GM21515 (cell line): ENCODE results near the gene TMA16.

Source experiments
- ATAC-seq: cut with Tn5 transposase; IDR thresholded peaks from one replicate; pipeline ENCODE4 v1.9.1; 2021; ENCODE audit not compliant: unreplicated experiment

Gene TMA16

DNA sequence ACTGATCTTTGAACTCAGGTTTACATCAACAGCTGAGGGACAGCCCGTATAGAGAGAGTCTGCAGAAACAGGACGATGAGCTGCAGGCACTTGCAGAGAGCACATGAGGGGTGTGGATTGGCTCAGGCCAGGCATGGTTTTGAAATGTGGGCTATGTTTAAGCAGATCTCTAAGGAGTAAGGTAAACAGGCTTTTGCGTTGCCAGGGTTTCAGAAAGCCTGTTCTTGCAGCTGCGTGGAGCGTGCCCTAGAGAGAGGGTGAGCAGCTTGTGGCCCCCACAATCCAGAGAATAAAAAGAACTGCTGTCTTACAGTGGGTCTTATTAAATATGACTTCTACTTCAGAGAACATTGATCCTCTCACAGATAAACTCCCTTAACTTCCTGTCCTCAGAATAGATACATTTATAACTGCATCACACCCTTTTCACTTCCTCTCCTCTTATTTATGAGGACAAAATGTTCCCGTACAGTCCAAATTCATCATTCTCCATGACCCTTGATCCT, 64.1 kb downstream of the TMA16 start:
- peak; percentile 53 for ATAC-seq

DNA sequence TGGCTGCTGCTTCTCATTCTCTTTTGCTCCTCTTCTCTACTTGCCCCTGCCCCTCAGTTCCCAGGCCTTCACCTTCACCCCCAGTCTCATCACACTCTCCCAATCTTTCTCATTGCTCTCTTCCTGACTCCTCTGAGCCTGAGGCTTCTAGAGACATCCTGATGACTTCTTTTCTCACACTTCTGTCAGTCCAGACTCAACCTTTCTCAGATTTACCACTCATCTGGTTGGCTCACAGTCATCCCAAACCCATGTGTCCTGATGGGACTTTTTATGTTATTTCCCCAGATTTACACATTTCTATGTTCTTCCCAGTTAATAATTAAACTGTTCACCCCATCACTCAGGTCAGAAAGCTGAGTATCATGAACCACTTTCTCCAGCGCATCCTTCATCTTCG, 68.0 kb downstream of the TMA16 start:
- ATAC-seq = no peak

DNA sequence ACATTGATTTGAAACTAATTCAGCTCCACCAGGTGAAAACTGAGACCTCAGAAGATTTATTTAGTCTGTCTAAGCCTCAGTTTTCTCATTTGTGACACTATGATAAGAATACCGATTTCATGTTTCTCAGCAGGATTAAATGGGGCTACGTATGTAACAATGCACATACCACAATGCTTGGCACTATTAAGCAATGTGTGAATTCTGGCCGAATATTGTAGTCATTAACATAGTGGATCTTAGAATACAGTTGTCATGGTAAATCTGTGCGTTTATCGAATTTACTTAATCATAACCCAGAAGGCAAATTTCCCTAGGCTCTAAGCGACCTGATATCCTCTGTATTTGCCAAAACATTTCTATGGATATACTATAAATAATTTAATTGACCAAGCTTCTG, 69.1 kb downstream of the TMA16 start:
- ATAC-seq = no peak

DNA sequence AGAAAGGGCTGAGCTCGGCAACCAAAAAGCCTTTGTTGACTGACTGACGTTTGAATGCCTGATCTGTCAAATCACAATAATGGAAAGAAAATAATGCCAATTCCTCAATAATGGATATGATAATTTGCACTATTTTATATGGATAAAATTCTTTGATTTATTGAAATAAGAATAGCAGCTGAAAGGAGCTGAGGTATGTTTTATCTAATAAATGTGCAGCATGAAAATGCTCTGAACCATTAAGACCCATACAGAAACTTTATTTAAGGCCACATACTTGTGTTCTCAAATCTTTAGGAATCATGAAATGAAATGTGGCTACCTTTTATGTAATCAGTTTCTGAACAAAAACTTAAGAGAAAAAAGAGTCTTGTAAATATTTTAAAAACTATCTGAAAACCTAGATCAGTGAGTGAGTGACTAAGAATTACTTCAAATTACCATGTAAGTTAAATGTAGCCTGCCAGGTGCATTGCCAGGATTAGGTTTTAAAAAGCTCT, 69.8 kb downstream of the TMA16 start:
- ATAC-seq = no peak

DNA sequence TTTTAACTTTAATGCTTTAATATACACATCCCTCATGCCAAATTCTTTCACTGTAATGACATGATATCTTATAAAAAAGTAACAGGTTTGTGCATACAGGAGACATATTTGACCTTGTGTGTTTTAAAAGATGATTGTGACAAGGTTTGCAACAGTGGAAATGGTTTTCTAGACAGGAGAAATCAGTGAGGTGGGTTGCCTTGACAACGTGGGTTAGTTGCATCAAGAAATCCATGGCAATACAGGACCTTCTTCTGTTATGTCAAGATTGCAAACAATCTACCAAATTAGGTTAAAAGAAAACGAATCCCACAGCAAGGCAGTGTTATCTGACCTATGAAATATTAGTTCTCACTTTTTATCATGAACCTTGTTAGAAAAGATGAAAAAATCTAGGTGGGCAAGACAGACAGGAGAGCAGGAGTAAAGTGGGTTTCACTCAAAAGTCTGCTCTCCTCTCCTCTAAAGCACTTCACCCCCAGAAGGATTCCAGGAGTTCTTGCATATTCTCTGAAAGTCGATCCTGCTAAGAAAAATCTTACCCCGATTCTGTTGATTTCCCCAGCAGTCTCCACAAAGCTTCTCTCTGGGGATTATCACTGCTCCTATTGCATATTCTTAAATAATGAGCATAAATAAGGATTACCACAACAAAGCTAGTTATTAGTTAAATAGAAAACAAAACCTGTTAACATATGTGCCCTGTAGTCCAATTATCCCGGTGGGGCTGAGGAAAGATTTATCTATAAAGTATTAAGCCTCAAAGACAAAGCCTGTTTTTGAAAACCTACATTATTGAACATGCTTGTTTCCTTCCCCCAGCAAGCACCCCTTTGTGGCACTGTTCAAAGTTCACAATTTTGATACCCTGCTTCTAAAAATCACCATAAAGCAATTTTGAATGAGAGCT, 71.0 kb downstream of the TMA16 start:
- no peak for ATAC-seq

DNA sequence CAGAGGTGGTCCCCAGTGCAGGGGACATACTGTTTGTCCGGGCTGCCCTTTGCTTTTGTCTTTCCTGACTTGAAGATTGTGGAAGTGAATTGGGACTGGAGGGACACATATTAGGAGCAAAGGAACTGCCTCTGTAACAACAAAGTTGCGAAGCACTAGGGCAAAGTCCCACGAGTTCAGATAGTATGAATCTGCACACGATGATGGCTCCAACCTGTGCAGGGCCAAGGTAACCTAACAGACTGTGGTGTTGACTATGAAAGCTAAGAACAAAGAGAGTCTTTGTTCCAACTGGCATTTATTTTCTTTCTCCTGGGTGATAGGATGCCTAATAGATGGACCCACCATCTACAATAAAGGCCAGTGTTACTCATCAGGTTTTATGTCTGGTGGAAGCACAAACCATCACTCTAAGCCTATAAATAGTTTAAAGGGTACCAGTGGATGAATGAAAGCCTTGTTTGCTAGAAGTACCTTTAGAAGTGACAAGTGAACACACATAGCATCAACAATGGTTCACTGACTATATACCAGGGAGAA, 71.8 kb downstream of the TMA16 start:
- ATAC-seq = no peak

DNA sequence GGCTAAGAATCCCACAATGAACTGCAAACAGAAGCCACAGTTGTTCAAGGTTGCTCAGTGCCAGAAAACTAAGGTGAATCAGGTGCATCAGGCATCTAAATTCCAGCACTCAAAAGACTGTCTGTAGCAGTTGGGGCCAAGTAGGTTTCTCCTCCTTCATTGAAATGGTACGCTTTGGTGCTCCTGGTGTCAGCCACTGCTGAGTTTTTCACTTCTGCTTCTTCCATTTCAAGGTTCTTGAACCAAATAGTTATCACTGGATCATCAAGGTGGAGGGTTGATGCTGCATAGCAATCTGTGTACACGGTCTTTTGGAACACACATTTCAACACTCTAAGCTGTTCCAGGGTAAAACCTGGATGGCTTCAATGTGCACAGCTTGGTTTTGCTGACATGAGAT, 74.4 kb downstream of the TMA16 start:
- ATAC-seq = peak; percentile 90
